ENCODE results near the gene TMEM91.
"Not testable (repeated sequence)": the region's sequence is repeated elsewhere in the genome, so short reads cannot be mapped to it uniquely, and the experiment has no call there.

TMEM91 gene

DNA sequence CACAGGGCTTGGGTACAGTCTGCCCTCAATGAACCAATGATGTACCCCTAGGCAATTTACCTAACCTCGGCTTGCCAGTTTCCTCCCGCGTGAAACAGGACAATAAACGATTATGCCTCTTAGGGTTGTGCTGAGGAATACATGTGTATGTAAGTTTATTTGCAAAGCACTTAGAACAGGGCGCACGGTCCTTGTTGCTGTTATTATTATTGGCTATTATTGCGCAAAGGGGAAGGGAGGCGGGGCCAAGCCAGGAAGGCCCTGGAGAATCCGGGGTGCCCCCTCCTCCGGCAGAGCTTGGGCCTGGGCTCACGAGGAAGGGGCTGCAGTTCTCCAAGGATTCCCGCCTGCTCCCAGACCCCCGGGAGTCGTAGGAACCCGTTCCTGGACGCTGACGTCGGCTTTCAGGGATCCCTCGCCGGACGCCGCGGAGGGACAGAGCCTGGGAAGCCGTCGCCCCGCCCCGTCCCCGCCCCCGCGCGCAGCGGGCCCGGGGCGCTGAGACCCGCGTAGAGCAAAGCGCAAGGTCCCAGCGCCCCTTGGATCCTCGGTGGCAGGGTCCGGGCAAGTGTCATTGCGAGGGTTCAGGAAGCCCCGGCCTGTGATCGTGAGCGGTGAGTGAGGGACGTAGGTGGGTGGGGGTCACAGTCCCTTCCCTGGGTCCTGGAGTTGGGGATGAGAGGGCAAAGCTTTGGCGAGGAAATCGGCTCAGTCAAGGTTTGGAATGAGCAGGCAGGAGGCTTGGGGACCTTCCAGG lies at the start of gene TMEM91:
Gene TMEM91 (plus strand): TSS at position 293 of the 757 bp plus-strand sequence. CDS start 1,777 bp downstream, outside the sequence.
- in situ Hi-C loops (cut with HindIII; ENCODE audit: low sequenced_read_pairs): no loop called here

DNA sequence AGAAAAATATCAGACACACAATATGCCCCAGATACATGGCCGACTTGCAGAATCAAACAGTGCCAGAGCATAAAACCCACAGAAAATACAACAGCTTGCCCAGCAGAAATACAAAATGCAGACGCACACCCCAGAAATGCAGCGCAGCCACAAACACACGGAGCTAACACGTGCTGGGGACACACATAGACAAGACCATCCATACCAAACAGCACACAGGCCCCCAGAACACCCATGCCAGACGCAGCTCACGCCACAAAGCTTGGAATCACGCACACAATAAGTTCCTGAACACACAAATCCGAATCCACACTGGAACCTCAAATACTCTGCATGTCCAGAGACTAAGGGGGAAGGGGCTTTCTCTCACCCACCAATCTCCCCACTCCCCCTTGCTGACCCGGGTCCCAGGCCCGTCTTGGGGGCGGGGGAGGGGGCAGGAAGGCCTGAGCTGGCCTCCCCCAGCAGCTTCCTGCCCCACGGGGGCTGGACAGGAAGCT lies 49.2 kb upstream of the TMEM91 start:
- in situ Hi-C loops (cut with HindIII; ENCODE audit: low sequenced_read_pairs): no loop called here

DNA sequence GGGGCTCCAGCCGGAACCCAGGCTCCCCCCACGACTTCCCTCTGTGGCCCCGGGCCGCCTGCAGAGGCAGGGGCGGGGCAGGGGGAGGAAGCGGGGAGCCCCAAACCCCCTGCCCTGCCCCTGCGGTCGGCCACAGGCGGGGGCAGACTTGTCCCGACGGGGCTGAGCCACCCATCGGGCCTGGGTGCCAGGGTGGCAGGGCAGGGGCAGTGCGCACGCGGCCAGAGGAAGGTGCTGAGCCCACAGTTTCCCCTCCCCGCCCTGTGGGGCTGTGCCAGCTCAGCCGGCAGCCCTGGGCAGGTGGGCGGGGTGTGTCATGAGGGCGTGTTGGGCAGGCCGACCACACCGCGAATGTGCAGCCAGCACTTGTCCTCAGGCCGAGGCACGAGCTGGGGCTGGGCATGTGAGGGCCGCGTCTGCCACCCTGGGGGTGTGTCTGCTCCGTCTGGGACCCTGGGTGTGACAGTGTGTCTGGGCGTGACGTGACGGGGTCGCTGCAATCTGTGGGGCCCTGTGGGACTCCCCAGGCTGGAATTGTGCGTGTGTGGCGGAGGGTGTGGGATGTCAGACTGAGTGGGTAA lies 48.7 kb upstream of the TMEM91 start:
- in situ Hi-C loops (cut with HindIII; ENCODE audit: low sequenced_read_pairs): no loop called here

DNA sequence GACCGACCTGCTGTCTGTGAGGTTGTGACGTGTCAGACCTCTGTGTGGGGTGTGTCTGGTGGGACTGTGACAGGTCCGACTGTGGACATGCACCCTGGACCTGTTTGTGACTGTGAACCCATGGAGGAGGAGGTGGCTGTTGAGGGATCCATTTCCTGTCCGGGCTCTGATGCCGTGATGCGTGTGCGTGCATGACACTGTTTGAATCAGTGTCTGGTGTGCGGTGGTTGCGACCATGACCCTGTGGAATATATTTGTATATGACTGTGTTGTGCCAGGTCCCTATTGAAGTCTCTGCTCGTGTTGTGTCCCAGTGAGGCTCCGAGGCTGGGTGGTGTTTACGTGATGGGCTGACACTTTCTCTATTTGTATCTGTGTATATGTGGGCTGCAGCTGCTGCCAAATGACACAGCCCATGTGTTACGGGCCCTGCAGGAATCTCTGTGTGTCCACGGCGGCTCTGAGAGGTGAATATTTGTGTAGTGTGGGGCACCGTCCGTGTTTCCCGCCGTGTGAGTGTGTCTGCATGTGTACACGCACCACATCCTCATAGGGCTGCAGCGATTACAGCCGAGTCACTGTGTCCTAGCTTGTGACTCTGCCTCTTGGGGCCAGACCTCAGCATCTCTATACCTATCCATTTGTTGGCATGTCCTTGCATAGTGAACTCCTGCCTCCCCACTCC lies 48.0 kb upstream of the TMEM91 start:
- in situ Hi-C loops (cut with HindIII; ENCODE audit: low sequenced_read_pairs): no loop called here

- in situ Hi-C loops (cut with HindIII; ENCODE audit: low sequenced_read_pairs): no loop called here
Observed at GRCh38 chr19:41328842-41329225, 47.5 kb upstream of the TMEM91 start.

GRCh38 chr19:41330481-41330880 lies 45.9 kb upstream of the TMEM91 start:
- in situ Hi-C loops (cut with HindIII; ENCODE audit: low sequenced_read_pairs): no loop called here

DNA sequence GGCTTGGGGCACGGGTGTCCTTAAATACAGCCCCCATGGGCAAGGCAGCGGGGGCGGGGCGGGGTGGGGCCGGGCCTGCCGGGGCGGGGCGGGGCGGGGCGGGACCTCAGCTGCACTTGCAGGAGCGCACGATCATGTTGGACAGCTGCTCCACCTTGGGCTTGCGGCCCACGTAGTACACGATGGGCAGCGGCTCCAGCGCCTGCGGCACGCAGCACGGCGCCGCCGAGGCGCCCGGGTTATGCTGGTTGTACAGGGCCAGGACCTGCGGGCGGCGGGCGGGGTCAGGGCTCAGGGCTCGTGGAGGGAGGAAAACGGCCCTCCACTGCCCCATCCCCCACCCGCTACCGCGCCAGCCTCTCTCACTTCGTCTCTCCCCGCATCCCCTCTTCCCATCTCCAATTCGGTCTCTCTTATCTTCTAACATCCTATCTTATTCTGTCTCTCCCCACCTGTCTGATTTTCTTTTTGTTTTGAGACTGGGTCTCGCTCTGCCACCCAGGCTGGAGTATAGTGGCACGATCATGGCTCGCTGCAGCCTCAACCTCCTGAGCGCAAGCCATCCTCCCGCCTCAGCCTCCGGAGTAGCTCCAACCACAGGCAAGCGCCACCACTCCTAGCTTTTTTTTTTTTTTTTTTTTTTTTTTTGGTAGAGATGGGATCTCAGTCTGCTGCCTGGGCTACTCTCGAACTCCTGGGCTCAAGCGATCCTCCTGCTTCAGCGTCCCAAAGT lies 45.2 kb upstream of the TMEM91 start:
- in situ Hi-C loops (cut with HindIII; ENCODE audit: low sequenced_read_pairs): no loop called here

GRCh38 chr19:41332000-41332399 lies 44.3 kb upstream of the TMEM91 start:
- in situ Hi-C loops (cut with HindIII; ENCODE audit: low sequenced_read_pairs): no loop called here

- in situ Hi-C loops (cut with HindIII; ENCODE audit: low sequenced_read_pairs): no loop called here
Observed at GRCh38 chr19:41332468-41332867, 43.9 kb upstream of the TMEM91 start.

- in situ Hi-C loops (cut with HindIII; ENCODE audit: low sequenced_read_pairs): no loop called here
Observed at GRCh38 chr19:41334793-41335192, 41.5 kb upstream of the TMEM91 start.

DNA sequence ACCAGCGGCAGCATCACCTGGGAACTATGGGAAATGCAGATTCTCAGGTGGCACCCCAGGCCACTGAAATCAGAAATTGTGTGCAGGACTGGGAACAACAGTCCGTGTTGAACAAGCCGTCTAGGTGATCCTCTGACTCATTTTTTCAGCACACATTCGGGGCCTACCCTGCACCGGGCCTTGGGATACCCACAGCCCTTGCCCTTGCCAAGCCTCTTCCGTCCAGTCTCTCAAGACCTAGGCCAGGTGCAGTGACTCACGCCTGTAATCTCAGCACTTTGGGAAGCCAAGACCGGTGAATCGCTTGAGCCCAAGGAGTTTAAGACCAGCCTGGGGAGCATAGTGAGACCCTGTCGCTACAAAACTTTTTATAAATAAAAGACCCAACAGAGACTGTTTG lies 40.9 kb upstream of the TMEM91 start:
- in situ Hi-C loops (cut with HindIII; ENCODE audit: low sequenced_read_pairs): no loop called here

GRCh38 chr19:41339936-41340335 lies 36.4 kb upstream of the TMEM91 start:
- in situ Hi-C loops (cut with HindIII; ENCODE audit: low sequenced_read_pairs): no loop called here

DNA sequence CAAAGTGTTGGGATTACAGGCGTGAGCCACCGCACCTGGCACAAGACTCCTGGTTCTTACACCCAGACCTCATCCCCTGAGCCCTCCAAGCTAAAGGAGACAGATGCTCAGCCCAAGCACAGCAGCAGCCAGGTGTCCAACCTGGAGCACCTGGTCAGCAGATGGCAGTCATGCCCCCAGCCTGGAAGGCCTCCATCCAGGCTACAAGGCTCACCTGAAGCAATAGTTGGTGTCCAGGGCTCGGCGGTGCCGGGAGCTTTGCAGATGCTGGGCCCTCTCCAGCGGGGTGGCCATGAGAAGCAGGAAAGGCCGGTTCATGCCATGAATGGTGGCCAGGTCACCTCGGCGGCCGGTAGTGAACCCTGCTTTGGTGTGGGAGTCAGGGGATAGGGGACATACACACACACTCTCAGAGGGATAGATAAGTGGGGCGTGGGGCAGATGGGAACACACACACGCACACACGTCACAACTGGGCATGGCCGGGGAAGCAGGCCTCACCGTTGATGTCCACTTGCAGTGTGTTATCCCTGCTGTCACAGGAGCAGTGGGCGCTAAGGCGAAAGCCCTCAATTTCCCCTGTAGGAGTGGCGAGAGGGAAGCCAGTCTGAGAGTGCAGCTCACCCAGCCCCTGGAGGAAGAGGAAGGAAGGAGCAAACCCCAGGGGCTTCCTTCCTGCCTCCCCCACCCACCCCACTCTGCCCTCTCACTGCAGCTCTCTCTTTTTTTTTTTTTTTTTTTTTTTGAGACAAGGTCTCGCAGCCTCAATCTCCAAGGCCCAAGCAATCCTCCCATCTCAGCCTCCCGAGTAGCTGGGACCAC lies 34.5 kb upstream of the TMEM91 start:
- in situ Hi-C loops (cut with HindIII; ENCODE audit: low sequenced_read_pairs): no loop called here

- in situ Hi-C loops (cut with HindIII; ENCODE audit: low sequenced_read_pairs): no loop called here
Observed at GRCh38 chr19:41344162-41344561, 32.2 kb upstream of the TMEM91 start.

- in situ Hi-C loops (cut with HindIII; ENCODE audit: low sequenced_read_pairs): not testable (repeated sequence)
Observed at GRCh38 chr19:41346916-41347315, 29.4 kb upstream of the TMEM91 start.

DNA sequence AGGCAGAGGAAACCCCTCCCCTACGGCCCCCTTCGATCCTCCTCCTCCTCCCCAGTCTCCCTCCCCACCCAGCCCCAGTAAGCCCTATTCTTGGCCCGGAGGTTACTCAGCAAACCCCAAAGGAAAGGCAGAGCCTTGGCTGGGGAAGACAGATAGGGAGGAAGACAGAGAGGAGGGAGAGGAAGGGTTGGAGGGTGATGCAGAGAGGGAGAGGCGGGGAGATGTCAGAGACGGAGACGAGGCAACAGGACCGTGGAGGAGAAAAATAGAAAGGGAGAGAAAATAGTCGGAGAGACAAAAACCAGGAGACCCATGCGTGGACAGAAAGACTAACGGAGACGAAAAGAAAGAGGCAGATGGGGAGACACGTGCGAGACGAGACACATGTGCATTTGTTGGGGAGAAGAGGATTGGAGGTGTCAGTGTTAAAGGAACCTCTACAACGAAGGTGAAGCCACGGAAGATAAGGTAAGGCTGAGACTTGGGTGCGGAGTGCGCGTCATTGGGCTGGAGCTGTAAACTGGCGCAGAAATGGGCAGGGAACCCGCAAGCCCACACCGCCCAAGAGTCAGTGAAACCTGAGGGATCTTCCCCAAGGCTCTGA lies 25.5 kb upstream of the TMEM91 start:
- in situ Hi-C loops (cut with HindIII; ENCODE audit: low sequenced_read_pairs): no loop called here

- in situ Hi-C loops (cut with HindIII; ENCODE audit: low sequenced_read_pairs): no loop called here
Observed at GRCh38 chr19:41351339-41352245, 24.7 kb upstream of the TMEM91 start.

DNA sequence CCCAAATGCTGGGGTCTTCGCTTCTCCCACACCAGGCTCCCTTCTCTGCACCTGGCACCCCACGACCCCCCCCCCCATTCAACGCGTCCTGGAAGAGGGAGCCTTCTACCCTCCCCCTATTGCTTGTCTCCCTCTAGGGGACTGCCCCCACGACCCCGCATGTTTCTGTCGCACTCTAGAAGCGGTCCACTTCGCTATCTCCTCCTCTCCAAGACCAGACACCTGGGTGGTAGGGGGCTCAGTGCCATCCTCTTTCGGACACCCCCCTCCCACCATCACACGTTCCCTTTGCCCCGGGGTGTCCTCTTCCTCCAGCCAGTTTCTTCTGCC lies 24.1 kb upstream of the TMEM91 start:
- in situ Hi-C loops (cut with HindIII; ENCODE audit: low sequenced_read_pairs): no loop called here

Data from endothelial cell of hepatic sinusoid (primary cell).